ENCODE results near the gene EVL.

Gene EVL

DNA sequence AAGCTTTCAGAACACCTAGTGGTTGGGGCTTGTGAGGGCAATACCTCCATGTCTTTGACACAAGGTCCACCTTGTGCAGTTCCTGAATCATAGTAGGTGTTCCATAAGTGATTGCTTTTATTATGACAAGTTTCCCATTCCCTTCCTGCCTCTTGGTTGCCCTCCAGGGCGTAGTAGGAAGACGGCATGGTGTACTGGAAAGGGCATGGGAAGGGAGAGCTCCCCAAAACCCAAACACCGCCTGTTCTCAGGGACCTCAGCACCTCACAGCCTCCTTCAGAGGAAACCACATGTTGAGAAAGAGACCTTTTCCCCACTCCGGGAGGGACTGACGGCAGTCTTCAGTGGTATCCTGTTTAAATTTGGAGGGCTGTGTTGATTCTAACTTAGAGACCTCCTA, 21.1 kb downstream of the EVL start:
- no peak for DNase-seq

DNA sequence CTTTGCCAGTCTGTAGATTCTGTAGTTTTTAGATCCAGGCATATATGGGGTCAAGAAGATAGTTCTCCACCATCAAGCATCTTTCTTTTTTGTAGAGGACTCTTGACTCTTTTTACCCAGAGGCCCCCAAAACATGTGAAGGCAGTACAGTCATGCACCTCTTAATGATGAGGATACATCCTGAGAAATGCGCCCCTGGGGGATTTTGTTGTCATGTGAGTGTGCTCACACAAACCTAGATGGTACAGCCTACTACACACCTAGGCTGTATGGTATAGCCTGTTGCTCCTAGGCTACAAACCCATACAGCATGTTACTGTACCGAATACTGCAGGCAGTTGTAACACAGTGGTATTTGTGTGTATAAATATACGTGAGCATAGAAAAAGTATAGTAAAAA, 23.0 kb downstream of the EVL start:
- no peak for DNase-seq

DNA sequence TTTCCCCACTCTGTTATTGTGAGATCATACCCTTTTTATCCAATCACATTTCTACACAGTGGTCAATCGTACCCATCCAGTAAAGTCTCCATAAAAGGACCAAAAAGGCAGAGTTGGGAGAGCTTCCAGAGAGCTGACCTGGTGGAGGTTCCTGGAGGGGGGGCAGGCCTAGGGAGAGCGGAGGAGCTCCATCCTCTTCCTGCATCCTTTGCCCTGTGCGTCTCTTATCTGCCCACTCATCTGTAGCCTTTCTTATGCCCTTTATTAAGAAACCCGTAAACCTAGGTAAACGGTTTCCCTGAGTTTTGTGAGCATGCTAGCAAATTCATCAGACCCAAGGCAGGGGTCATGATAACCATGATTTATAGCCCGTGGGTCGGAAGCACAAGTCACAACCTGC, 26.2 kb downstream of the EVL start:
- DNase-seq, result no peak

DNA sequence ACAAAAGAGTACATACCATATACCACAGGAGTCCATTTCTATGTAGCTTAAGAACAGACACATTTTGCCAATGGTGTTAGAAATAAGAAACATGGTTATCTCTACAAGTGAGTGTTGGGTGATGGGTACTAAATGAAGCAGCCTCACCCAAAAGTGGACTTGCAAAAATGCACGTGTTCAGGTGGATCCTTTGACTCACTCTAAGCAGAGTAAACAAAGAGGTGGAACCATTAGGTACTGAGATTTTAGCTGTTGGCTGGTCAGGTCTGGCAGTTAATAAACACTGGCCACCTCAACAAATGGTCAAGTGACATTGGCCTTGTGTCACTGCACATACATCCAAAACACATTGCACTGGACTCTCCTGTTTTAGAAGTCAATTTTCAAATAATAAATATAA, 27.6 kb downstream of the EVL start:
- DNase-seq, result no peak

DNA sequence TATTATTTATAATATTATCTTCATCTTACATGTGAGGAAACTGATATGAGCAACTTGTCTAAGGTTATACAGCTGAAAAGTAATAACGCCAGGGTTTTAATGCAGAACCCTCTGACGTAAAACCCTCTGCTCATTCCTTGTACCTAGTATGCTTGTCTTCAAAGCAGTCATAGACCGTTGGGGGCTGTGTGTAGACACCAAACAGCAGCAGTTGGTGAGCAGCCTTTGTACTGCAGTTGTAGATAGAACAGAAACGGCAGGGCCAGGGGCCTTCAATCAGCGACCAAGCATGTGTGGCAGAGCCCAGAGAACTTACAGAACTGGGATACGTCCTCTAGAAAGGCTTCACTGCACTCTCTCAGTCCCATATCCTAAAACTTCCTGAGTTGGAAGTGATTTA, 28.1 kb downstream of the EVL start:
- DNase-seq, result peak; percentile 24

DNA sequence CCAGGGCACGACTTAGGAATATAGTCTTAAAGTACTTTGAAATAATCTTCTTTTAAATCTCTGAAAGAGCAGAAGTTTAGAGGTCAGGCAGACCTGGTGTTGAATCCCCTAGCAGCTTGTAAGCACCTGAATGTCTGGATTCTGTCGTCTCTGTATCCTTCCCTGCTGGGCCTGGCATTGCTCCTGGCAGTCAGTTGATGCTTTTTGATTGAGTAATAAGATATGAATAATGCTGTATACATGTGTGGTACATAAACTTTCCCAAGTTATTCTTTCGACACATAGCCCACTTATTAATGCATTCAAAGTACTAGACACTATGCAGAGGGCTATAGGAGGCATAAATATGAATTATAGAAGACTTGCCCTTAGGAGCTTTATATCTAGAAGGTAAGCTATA, 31.4 kb downstream of the EVL start:
- DNase-seq, result no peak

DNA sequence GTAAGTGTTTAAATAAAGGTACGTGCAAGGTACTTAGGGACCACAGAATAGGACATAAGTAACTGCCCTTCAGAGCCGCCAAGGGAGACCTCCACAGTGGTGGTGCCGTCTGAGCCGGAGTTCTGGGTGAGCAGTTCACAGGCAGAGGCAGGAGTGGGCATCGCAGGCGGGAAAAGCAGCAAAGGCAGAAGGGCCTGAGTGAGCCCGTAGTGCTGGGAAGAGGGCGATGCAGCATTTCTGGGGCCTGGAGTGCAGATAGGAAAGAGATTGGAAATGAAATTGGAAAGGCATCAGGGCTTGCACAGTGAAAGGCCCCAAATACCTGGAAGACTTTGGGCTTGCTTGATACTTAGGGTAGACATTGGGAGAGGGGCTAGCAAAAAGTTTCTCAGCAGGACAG, 32.9 kb downstream of the EVL start:
- no peak for DNase-seq

DNA sequence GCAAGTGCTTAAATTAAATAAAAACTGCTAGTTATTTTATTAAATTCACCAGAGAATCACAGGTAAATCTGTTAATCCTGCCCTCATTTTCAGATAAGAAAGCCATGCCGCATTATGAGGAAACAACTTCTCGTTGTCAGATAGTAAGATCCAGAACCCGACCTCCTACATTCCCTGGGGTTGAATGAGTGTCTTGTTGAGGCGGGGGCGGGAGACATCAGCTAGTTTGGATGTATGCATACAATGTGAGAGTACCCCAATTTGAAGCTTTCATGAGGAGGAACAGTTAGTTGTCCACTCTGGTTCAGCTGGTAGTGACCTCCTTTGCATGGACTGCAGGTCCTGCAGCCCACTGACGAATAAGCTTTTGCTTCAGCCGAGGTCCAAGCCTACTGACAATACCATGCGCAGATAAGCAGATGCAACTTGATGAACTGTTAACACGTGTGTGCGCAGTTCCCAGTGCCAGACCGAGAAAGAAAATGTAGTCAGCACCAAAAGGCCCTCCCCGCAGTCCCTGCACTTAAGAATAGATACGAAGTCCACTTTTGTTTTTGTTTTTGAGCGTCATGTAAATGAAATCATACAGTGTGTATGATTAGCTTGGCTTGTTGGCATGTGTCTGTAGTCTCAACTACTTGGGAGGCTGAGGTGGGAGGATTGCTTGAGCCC, 34.9 kb downstream of the EVL start:
- no peak for DNase-seq

DNA sequence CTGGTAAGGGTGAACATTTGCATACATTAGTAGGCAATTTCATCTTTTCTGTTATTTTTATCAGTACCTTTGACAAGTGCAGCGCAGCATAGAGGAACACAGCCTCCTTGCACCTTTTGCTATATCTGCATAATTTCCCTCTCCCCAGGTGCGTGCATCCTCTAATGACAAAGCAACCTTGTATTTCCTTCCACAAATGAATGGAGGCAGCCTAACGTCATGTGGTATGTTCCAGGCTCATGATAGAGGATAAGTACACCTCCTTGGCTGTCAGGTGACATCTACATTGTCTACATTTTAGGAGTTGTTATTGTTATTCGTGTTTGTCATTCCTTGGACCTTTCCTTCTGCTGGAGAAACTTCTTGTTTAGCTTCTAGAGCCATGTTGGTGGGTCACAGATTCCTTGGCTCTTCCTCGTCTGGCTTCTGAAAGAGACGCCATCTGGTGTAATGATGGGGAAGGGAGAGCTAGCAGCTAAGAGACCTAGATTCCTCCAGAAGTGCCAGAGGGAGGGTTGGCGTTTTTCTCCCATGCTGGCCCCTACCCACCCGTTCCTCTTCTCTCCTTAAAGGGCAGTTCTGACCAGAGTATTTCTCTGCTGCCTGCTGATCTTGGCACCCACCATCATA, 37.0 kb downstream of the EVL start:
- no peak for DNase-seq

DNA sequence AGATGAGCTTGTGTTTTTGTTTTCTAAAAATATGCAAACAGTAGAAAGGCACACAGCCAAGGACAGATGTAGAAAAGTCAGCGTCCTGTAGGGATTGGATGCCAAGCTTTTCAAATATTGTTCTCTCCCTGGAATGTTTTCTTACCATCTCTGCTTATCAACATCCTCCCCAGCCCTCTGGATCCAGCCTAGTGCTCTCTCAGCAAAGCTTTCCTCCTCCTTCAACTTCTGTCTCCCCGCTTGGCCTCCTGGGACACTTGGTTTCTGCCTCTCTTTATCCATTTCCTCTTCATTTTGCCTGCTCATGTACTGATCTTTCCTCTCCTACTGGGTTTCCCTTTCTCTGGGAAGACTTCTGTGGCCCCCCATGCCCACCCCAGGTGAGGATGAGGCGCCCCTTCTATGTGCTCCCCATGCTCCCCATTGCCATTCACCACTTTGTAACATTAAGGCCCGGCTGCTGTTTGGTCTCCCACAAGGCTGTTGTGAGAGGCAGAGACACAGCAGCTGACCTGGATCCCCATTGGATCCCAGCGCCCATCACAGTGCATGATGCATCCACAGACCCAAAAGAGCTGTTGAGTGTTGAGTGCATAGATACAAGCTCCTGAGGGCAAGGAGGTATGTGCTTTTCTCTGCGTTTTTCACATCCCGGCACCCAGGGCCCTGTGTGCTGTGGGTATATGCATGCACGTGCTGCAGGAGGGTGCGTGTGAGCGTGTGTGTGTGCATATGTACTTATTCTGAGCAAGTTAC, 38.2 kb downstream of the EVL start:
- no peak for DNase-seq

DNA sequence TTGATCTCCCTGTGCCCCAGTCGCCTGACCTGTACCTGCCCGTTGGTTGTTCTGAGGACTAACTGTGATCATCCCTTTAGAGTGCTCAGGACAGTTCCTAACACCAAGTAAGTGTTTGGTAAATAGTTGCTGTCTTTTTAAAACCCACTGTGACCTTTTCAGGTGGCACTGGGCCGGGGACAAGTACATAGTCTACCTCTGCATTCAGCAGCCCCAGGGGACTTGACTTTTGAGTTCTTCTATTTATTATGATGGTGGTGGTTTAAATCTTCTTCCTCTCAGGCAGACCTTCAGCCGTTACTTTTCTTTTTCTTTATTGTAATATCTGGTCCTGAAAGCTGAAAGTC, 38.8 kb downstream of the EVL start:
- DNase-seq, result no peak

DNA sequence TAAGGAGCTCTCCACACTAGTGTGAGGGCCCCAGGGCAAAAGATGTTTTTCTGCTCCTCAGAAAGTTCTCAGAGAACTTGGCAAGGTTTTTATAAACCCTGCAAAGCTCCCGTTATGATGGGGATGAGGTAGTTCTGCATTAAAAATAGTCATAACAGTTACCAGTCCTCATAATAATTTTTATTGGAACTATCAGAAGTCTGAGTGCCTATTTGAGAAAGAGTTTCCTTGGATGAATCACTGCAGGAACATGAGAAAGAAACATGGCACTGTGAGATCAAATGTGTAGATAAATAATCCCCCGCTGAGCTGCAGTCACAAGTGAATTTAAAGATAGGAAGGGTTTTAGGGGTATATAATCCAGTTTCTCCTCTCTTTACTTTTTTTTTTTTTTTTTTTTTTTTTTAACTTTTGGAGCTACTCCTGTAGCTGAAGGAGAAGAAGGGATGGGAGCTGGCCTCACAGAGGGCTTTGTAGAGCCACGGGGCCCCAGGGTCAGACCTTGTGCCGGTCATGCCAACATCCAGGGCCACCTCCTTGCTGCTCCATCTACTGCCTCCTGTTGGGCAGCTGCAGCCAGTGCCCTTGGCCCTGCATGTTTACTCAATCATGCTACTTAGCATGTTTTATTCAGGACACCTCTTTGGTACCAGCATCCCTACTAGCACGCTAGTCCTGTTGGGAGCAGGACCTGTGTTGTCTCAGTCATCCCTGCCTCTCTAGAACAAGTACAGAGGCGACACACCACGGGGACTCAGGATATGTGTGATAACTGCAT, 39.5 kb downstream of the EVL start:
- no peak for DNase-seq

DNA sequence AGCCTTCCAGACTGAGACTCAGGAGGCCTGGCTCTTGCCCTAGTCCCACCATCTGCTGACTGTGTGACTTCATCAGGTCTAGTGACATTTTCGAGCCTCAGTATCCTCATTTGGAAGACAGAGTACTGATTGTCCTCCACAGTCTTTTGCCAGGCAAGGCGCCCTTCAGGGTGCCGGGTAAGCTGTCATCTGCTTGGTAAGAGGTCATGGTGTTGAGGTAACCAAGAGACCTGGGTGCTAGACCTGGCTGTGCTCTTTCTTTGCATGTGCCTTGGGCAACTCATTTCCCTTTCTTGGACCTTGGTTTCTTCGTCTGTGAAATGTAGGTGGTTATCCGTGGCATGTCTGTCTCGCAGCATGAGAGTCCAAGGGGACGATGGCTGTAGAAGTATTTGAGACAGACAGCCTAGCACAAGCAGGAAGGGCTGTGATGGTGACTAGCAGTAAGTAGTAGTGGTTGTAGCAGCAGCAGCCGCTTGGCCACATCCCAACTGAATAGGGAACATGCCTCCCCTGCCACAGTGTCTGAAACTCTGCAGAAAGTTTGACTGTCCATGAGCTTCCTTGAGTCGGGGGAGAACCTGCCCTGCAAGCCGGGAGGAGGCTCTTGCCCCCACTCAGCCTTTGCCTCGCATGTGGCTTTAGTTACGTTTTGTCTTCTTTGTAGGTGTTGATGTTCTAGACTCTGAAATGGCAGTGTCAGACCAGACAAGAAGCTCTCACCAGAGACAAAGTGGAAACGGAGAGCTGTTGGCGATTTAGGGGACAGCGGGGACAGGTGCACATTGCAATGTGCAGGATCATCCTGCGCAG, 40.3 kb downstream of the EVL start:
- DNase-seq, result no peak

DNA sequence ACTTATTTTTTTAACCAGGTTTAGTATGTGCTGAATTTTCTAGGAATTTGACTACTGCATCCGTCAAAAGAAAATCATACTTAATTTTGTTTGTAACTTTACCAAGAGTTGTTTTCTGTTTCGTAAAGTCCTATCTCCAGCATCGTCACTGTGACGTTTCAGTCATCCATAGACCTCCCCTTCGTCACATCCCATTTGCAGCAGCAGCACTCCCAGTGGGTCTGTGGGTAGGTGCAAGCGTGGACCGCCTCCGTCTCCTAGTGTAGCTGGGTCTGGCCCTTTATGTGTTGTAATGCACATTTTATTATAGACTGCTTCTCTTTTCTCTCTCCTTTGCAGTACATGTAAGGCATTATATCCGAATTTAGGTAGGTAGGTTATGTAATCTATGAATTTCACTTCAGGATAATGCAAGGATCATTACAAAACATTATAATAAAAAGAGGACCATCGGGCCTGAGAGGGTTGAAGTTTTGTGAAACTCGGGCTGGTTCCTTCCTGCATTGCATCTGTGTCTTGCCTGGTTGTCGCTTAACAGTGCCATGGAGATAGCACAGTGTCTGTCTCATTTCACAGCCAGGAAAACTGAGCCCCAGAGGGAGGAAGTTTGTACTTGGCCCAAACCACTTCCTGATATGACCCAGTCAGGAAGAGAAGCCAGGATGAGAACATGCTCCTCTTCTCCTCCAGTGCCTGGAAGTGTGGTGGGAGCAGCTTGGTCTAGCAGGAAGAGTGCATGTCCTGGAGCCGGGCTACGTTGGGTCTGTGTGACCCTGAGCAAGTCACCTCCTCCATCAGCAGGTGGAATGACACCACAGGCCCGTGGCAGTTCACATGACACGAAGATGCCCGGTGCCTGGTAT, 41.3 kb downstream of the EVL start:
- DNase-seq, result no peak

DNA sequence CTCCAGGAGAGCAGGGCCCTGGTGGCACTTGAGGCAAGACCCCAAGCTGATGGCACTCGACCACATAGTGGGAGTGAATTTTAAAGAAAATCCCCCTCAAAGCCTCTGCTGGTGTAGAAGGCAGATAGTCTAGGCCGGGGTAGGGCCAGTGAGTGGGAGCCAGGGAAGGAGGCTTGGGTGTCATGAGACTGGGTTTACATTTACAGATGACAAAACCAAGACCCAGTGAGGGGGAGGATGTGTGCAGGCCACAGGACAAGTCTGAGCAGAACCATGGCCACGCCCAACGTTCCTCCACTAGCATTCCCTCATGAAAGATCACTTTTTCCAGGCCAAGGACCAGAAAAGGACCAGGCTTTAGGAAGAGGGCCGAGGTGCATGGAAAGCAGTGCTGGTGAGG, 42.0 kb downstream of the EVL start:
- DNase-seq, result no peak

DNA sequence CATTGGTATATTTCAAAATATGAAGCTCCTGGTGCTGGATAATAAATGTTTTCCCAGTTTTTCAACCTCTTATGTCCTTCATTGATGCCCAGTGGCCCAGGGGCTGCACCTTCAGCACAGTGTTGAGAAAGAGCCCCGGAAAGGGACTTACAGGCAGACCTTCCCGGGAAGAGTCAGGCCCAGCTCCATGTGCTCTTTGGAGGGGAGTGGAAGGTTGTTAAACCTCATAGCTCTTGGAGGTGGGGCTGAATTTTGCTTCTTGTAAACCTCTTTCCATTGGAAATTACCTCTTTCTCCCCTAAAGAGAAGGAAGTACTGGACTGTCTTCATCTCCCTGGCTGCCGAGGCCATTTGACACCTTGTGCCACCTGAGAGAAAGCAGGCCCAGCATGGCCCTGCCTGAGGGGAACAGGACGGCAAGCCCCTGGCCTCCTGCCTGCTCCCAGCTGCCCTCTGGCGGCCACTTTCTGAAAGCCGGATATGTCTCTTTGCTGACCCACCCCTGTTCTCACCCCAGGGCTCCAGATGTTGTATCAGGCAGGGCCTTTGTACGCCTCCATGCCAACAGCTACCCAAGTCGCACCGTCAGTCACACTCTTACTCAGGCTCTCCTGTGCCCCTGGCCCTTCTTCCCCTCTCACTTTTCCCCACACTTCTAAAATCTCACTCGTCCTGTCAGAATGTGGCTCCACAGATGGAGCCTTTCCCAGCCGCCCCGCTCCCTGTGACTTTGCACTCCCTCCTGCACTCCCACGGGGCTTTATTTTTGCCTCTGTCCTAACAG, 43.0 kb downstream of the EVL start:
- DNase-seq, result peak; percentile 93

DNA sequence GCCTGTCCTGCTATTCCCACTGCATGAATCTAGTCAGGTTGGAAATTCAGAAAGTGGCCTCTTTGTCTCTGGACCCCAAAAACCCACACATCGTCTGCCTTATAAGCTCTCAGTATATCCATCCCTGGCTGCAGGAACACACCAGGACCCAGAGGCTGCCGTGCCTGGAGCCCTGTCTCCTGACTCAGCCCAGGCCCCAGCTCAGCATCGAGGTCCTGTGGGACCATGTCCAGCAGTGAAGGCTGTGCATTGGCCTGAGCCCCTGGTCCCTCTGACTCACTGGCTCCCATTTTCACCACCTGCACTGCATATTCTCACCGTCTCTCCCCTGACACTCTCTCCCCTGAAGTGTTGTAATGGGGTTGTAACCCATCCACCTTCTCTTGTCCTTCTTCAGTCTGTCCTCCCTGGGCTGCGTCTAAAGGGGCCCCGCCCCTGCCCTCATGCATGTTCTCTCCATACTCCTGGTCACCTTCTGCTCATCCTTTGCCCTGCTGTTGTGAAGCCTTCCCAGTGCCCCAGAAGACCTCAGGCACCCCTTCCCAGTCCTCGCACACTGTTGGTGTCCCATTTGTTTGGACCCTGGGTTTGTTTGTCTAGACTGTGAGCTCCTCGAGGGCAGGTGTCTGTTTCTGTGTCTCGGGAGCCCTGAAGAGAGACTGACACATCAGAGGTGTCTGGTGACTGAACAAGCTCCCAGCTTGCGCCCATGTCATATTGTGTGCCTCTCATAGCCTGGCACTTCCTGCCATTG, 43.8 kb downstream of the EVL start:
- DNase-seq, result no peak

DNA sequence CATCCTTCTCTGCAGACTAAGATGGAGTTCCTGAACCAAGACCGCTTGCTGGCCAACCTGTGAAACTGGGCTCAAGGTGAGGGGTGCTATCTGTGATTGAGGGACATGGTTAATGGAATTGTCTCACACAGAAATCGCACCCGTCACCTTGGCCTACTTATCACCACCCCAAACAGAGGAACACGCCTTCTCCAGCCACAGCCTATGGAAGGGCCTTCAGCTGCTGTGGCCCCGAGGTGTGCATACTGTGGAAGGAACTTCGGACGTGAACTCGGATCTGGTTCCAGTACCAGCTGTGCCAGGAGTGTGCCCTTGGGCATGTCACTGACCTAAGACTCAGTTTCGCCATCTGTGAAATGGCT, 44.4 kb downstream of the EVL start:
- DNase-seq, result no peak

DNA sequence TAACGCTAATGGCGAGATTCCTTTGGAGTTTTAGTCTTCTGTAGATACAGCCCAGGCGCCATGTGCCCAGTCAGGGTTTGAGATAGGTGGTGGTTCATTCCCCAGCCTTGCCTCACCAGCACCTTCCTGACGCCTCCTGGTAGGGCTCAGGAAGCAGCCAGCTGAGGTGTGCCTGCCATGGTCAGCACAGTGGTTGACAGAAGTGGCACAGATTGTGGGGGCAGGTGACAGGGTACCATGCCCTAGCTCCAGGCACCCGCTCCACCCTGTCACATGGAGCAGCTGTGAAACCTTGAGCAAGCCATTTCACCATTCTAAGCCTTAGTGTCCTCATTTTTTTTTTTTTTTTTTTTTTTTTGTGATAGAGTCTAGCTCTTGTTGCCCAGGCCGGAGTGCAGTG, 45.6 kb downstream of the EVL start:
- DNase-seq, result no peak

Data from islet precursor cell (in vitro differentiated cells).